Smooth muscle cell of the brain vasculature (primary cell): ENCODE data around the gene ARHGEF10L.

Source experiments
- DNase-seq: peaks from one replicate; pipeline ENCODE4 v3.0.0-alpha.2; 2012; ENCODE audit warnings: low read depth, low spot score

Gene ARHGEF10L

GRCh38 chr1:17632106-17632505 is 92.6 kb downstream of the ARHGEF10L start:
- DNase-seq, result no peak

GRCh38 chr1:17632541-17633184 is 93.2 kb downstream of the ARHGEF10L start:
- DNase-seq, result no peak

GRCh38 chr1:17633654-17634053 is 94.2 kb downstream of the ARHGEF10L start:
- DNase-seq, result no peak

GRCh38 chr1:17635276-17635675 is 95.8 kb downstream of the ARHGEF10L start:
- no peak for DNase-seq

GRCh38 chr1:17635811-17636210 is 96.3 kb downstream of the ARHGEF10L start:
- no peak for DNase-seq

GRCh38 chr1:17636612-17637011 is 97.1 kb downstream of the ARHGEF10L start:
- DNase-seq, result no peak

- DNase-seq, result no peak
Measured at GRCh38 chr1:17637055-17637454, 97.6 kb downstream of the ARHGEF10L start.

- no peak for DNase-seq
Measured at GRCh38 chr1:17639703-17640340, 100.3 kb downstream of the ARHGEF10L start.

- DNase-seq, result no peak
Measured at GRCh38 chr1:17640393-17640792, 100.9 kb downstream of the ARHGEF10L start.

GRCh38 chr1:17640975-17641374 is 101.5 kb downstream of the ARHGEF10L start:
- no peak for DNase-seq

- DNase-seq, result no peak
Measured at GRCh38 chr1:17642169-17642568, 102.7 kb downstream of the ARHGEF10L start.

GRCh38 chr1:17642943-17643342 is 103.4 kb downstream of the ARHGEF10L start:
- DNase-seq, result no peak

- no peak for DNase-seq
Measured at GRCh38 chr1:17643861-17644703, 104.6 kb downstream of the ARHGEF10L start.

- no peak for DNase-seq
Measured at GRCh38 chr1:17645068-17645911, 105.8 kb downstream of the ARHGEF10L start.

- no peak for DNase-seq
Measured at GRCh38 chr1:17646444-17647280, 107.2 kb downstream of the ARHGEF10L start.

GRCh38 chr1:17648457-17649145 is 109.1 kb downstream of the ARHGEF10L start:
- no peak for DNase-seq

- DNase-seq, result no peak
Measured at GRCh38 chr1:17649371-17650106, 110.0 kb downstream of the ARHGEF10L start.

GRCh38 chr1:17653276-17653675 is 113.8 kb downstream of the ARHGEF10L start:
- no peak for DNase-seq

- no peak for DNase-seq
Measured at GRCh38 chr1:17653728-17654351, 114.3 kb downstream of the ARHGEF10L start.
